ENCODE measurements around the gene GNAQ. TPM values are rescaled to one million over a fixed set of nuclear protein-coding genes. Genes with fewer than 3 reads are reported as not detected.

Gene GNAQ
- total and polyA plus RNA-seq, 2 of the 4 experiments (the other 2 are of a cell fraction) = 23.1 to 50.7 TPM

DNA sequence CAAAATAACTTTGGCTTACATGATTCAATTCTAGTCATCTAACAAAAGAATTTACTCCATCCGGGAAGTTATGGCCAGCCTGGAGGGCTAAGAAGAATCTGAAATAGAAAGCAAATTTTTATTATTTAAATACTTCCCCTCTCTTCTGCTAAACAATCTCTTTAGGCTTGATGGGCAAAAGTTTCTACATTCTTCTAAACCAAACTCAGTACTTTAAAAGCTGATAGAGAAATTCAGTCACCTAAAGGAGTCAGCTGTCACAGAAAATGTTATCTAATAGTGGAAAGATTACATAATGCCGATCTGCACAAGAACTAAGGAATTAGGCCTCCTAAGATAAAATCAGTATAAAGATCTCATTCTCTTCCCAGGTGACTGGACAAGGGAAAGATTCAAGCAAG, 32.4 kb downstream of the GNAQ start:
- Histone ChIP-seq H4K20me1 (ENCODE audit: insufficient read depth, low read length) (peaks cover 26% of the 10 kb centered on the region), H3K4me2 (ENCODE audit: low read depth, low read length) (peak overlapping the region; percentile 79; the same call in 1 of the 2 replicates), H3K23ac (ENCODE audit: low read depth, low read length) (no peak overlapping the region), H3K9ac (ENCODE audit: low read depth, low read length) (no peak overlapping the region), H4K91ac (ENCODE audit: insufficient read depth, low read depth, low read length) (no peak overlapping the region), H2BK5ac (ENCODE audit: low read depth, low read length, poor library complexity, severe bottlenecking) (peak overlapping the region; percentile 53), H2AK9ac (replicated peaks; ENCODE audit: low read depth, low read length, poor library complexity) (no peak overlapping the region), H2AFZ (replicated peaks; ENCODE audit: low read length, poor library complexity) (no peak overlapping the region), H3K18ac (ENCODE audit: low read depth, low read length) (no peak overlapping the region), H2BK20ac (ENCODE audit: low read depth, low read length) (no peak overlapping the region), H3K9me1 (ENCODE audit: insufficient read depth, low read length) (peaks cover 11% of the 10 kb centered on the region), H2BK15ac (ENCODE audit: low read depth, low read length) (no peak overlapping the region), H3K36me3 (ENCODE audit: control insufficient read depth, insufficient read depth, low read length) (no peaks in the 10 kb centered on the region), H3K9me3 (ENCODE audit: control insufficient read depth, insufficient read depth, low read length) (no peaks in the 10 kb centered on the region), H3K79me1 (ENCODE audit: low read depth in 1 of 2, low read length in 2 of 2) (peaks cover 29 to 78% of the 10 kb centered on the region in 2 experiments), H3K56ac (ENCODE audit: extremely low read depth, insufficient read depth, low read length) (no peak overlapping the region), H4K8ac (ENCODE audit: low read depth in 2 of 2, low read length in 2 of 2) (no peak overlapping the region), H3K14ac (replicated peaks; ENCODE audit: low read depth, low read length) (0 out of 2 replicates have a peak overlapping the region, but pooled peaks have one; percentile 38), H3K27me3 (ENCODE audit: control insufficient read depth, insufficient read depth, low read length) (no peaks in the 10 kb centered on the region), H2BK120ac (ENCODE audit: low read depth, low read length) (no peak overlapping the region), H3K27ac (ENCODE audit: insufficient read depth, low read length) (no peak overlapping the region), H3K4ac (ENCODE audit: low read depth, low read length) (no peak overlapping the region), H2AK5ac (ENCODE audit: low read depth, low read length) (no peak overlapping the region), H3K4me1 (ENCODE audit: control insufficient read depth, insufficient read depth, low read length) (peaks cover 7% of the 10 kb centered on the region), H3K4me3 (ENCODE audit: insufficient read depth, low read depth, low read length) (no peak overlapping the region), H4K5ac (ENCODE audit: low read depth, low read length) (no peak overlapping the region)
- intact Hi-C loops (cut with micrococcal nuclease) (no loop called here), in situ Hi-C loops (cut with MboI; ENCODE audit: low sequenced_read_pairs) (no loop called here), dilution Hi-C loops (cut with HindIII; ENCODE audit: low sequenced_read_pairs, unreplicated experiment) (no loop called here)
- POLR2A ChIA-PET (ENCODE audit: unreplicated experiment) = no interaction called here
- WGBS, 2 experiments (ENCODE audit: extremely low coverage in 2 of 2, insufficient read length in 1 of 2) = no CpG with 5 or more reads among the region's 2 CpGs
- DNase-seq (peak; percentile 35), ATAC-seq (ENCODE audit: low read depth) (peak; percentile 72)
- TF ChIP-seq CEBPB (IDR thresholded peaks at IDR 0.05; ENCODE audit: low read depth, low read length) = no peak
- no peak for TF ChIP-seq RFX5 (IDR thresholded peaks at IDR 0.05; ENCODE audit: low read depth, low read length)
- TF ChIP-seq, protein P1, sequence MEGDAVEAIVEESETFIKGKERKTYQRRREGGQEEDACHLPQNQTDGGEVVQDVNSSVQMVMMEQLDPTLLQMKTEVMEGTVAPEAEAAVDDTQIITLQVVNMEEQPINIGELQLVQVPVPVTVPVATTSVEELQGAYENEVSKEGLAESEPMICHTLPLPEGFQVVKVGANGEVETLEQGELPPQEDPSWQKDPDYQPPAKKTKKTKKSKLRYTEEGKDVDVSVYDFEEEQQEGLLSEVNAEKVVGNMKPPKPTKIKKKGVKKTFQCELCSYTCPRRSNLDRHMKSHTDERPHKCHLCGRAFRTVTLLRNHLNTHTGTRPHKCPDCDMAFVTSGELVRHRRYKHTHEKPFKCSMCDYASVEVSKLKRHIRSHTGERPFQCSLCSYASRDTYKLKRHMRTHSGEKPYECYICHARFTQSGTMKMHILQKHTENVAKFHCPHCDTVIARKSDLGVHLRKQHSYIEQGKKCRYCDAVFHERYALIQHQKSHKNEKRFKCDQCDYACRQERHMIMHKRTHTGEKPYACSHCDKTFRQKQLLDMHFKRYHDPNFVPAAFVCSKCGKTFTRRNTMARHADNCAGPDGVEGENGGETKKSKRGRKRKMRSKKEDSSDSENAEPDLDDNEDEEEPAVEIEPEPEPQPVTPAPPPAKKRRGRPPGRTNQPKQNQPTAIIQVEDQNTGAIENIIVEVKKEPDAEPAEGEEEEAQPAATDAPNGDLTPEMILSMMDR (conservative IDR thresholded peaks at IDR 0.05; ENCODE audit: low read depth, low read length) = no peak
- no peak for TF ChIP-seq SMC3 (IDR thresholded peaks at IDR 0.05; ENCODE audit: low read depth, low read length)
- TF ChIP-seq POLR2A (IDR thresholded peaks at IDR 0.05; ENCODE audit: low read depth, low read length) = no peak
- TF ChIP-seq, protein P2, sequence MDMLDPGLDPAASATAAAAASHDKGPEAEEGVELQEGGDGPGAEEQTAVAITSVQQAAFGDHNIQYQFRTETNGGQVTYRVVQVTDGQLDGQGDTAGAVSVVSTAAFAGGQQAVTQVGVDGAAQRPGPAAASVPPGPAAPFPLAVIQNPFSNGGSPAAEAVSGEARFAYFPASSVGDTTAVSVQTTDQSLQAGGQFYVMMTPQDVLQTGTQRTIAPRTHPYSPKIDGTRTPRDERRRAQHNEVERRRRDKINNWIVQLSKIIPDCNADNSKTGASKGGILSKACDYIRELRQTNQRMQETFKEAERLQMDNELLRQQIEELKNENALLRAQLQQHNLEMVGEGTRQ (IDR thresholded peaks at IDR 0.05; ENCODE audit: low read depth, low read length) = no peak
- BruUV-seq (replicated peaks) = no TSS peak
- CTCF ChIA-PET = no interaction called here

All from IMR-90 (cell line).